HL-60 (cell line): ENCODE measurements around the gene PTPRG.
"Not testable (repeated sequence)": the region's sequence is repeated elsewhere in the genome, so short reads cannot be mapped to it uniquely, and the experiment has no call there.

Source experiments
- DNase-seq, 2 experiments: peaks; one replicate each; pipeline ENCODE4 v3.0.0-alpha.2; 2010 to 2020; ENCODE audit warnings: low read depth in 1 of 2, low spot score in 1 of 2
- H3K27ac ChIP-seq: fragments of 250-450 bp; sonication (Bioruptor Pico); replicated peaks from 2 replicates; pipeline ENCODE4 v1.5.1; 2020; ENCODE audit warnings: mild to moderate bottlenecking, moderate library complexity
- H3K27me3 ChIP-seq: fragments of 250-450 bp; sonication (Bioruptor Pico); 2 replicates; pipeline ENCODE4 v1.5.1; 2021; ENCODE audit warnings: mild to moderate bottlenecking, moderate library complexity; ENCODE audit not compliant: insufficient read depth, poor library complexity, severe bottlenecking
- H3K4me3 ChIP-seq: replicated peaks from 2 replicates; pipeline ENCODE4 v1.5.1; 2011; ENCODE audit warnings: mild to moderate bottlenecking, control low read depth, low read length; ENCODE audit not compliant: insufficient read depth
- CTCF ChIP-seq: IDR thresholded peaks from one replicate; pipeline ENCODE4 v1.5.1; 2011; ENCODE audit warnings: low read length, control low read depth, inconsistent platforms; ENCODE audit not compliant: insufficient read depth
- GABPA ChIP-seq: IDR thresholded peaks from 2 replicates; pipeline ENCODE4 v1.6.1; 2012; ENCODE audit warnings: low read depth
- POLR2AphosphoS5 ChIP-seq: IDR thresholded peaks from 2 replicates; pipeline ENCODE4 v1.6.1; 2012; ENCODE audit warnings: low read depth
- REST ChIP-seq: IDR thresholded peaks from 2 replicates; pipeline ENCODE4 v1.6.1; 2012; ENCODE audit warnings: low read depth; ENCODE audit not compliant: insufficient replicate concordance
- SPI1 ChIP-seq: IDR thresholded peaks from 2 replicates; pipeline ENCODE4 v1.6.1; 2012; ENCODE audit warnings: low read depth, mild to moderate bottlenecking, borderline replicate concordance

PTPRG gene

GRCh38 chr3:61707492-61707891 is 146.1 kb downstream of the PTPRG start:
- no peak overlapping the region for H3K27ac ChIP-seq
- TF ChIP-seq SPI1 (no peak), GABPA (no peak), REST (no peak), POLR2AphosphoS5 (no peak), CTCF (no peak)
- no peaks in the 10 kb centered on the region for H3K27me3 ChIP-seq
- no peak for DNase-seq
- no peak overlapping the region for H3K4me3 ChIP-seq

GRCh38 chr3:61710920-61711319 is 149.5 kb downstream of the PTPRG start:
- not testable (repeated sequence) for H3K27me3 ChIP-seq, DNase-seq, H3K4me3 ChIP-seq, H3K27ac ChIP-seq

GRCh38 chr3:61714225-61714624 is 152.9 kb downstream of the PTPRG start:
- DNase-seq = no peak
- H3K27me3 ChIP-seq = no peaks in the 10 kb centered on the region
- TF ChIP-seq CTCF (no peak), SPI1 (no peak), REST (no peak), POLR2AphosphoS5 (no peak), GABPA (no peak)
- no peak overlapping the region for H3K27ac ChIP-seq
- H3K4me3 ChIP-seq = no peak overlapping the region

GRCh38 chr3:61715886-61716527 is 154.6 kb downstream of the PTPRG start:
- Histone ChIP-seq H3K4me3 (no peak overlapping the region), H3K27ac (no peak overlapping the region), H3K27me3 (no peaks in the 10 kb centered on the region)
- DNase-seq = no peak
- TF ChIP-seq CTCF = no peak
- TF ChIP-seq POLR2AphosphoS5 = no peak
- no peak for TF ChIP-seq GABPA
- no peak for TF ChIP-seq SPI1
- TF ChIP-seq REST = no peak

- H3K27me3 ChIP-seq, H3K27ac ChIP-seq, DNase-seq, H3K4me3 ChIP-seq: not testable (repeated sequence)
Measured at GRCh38 chr3:61716693-61717092, 155.3 kb downstream of the PTPRG start.
